GM12878 (cell line): ENCODE results near the gene BMP8B.

ENCODE experiments used
- EP300 ChIP-seq, 2 experiments: fragments of 150-350 bp in 1 of 2; IDR thresholded peaks; 2 replicates each; pipeline ENCODE4 v1.6.1; 2011 to 2012; ENCODE audit warnings: low read depth in 2 of 2, low read length in 2 of 2, borderline replicate concordance in 1 of 2, improper control_type of control experiment in 1 of 2, inconsistent platforms in 1 of 2; ENCODE audit not compliant: control insufficient read depth in 1 of 2
- RAD21 ChIP-seq: IDR thresholded peaks from 2 replicates; pipeline ENCODE4 v1.6.1; 2011; ENCODE audit warnings: mild to moderate bottlenecking, low read depth, low read length, moderate library complexity; ENCODE audit not compliant: insufficient read depth
- TF ChIP-seq, protein P1 (sequence below): fragments of 450-650 bp; IDR thresholded peaks from 2 replicates; pipeline ENCODE4 v1.6.1; 2017; ENCODE audit warnings: mild to moderate bottlenecking, moderate library complexity

- TF ChIP-seq, protein P1, sequence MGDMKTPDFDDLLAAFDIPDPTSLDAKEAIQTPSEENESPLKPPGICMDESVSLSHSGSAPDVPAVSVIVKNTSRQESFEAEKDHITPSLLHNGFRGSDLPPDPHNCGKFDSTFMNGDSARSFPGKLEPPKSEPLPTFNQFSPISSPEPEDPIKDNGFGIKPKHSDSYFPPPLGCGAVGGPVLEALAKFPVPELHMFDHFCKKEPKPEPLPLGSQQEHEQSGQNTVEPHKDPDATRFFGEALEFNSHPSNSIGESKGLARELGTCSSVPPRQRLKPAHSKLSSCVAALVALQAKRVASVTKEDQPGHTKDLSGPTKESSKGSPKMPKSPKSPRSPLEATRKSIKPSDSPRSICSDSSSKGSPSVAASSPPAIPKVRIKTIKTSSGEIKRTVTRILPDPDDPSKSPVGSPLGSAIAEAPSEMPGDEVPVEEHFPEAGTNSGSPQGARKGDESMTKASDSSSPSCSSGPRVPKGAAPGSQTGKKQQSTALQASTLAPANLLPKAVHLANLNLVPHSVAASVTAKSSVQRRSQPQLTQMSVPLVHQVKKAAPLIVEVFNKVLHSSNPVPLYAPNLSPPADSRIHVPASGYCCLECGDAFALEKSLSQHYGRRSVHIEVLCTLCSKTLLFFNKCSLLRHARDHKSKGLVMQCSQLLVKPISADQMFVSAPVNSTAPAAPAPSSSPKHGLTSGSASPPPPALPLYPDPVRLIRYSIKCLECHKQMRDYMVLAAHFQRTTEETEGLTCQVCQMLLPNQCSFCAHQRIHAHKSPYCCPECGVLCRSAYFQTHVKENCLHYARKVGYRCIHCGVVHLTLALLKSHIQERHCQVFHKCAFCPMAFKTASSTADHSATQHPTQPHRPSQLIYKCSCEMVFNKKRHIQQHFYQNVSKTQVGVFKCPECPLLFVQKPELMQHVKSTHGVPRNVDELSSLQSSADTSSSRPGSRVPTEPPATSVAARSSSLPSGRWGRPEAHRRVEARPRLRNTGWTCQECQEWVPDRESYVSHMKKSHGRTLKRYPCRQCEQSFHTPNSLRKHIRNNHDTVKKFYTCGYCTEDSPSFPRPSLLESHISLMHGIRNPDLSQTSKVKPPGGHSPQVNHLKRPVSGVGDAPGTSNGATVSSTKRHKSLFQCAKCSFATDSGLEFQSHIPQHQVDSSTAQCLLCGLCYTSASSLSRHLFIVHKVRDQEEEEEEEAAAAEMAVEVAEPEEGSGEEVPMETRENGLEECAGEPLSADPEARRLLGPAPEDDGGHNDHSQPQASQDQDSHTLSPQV: no peak
- TF ChIP-seq EP300 (IDR thresholded peaks at IDR 0.05; ENCODE audit: borderline replicate concordance in 1 of 2, control insufficient read depth in 1 of 2, low read depth in 2 of 2, low read length in 2 of 2) (no peak), RAD21 (no peak)
Observed at GRCh38 chr1:39776400-39776713, 12.3 kb downstream of the BMP8B start.
